Measurements from ENCODE around the gene SRRM1.
"Not testable (repeated sequence)": the region's sequence is repeated elsewhere in the genome, so short reads cannot be mapped to it uniquely, and the experiment has no call there.

- not testable (repeated sequence) for TF ChIP-seq POLR2A (IDR thresholded peaks at IDR 0.05)
- TF ChIP-seq, protein P1, sequence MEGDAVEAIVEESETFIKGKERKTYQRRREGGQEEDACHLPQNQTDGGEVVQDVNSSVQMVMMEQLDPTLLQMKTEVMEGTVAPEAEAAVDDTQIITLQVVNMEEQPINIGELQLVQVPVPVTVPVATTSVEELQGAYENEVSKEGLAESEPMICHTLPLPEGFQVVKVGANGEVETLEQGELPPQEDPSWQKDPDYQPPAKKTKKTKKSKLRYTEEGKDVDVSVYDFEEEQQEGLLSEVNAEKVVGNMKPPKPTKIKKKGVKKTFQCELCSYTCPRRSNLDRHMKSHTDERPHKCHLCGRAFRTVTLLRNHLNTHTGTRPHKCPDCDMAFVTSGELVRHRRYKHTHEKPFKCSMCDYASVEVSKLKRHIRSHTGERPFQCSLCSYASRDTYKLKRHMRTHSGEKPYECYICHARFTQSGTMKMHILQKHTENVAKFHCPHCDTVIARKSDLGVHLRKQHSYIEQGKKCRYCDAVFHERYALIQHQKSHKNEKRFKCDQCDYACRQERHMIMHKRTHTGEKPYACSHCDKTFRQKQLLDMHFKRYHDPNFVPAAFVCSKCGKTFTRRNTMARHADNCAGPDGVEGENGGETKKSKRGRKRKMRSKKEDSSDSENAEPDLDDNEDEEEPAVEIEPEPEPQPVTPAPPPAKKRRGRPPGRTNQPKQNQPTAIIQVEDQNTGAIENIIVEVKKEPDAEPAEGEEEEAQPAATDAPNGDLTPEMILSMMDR (IDR thresholded peaks at IDR 0.05), result not testable (repeated sequence)
Measured at GRCh38 chr1:24678421-24678820, 35.3 kb downstream of the SRRM1 start.
